Measurements from ENCODE around the gene LYRM9. TPM values are rescaled to one million over a fixed set of nuclear protein-coding genes. Genes with fewer than 3 reads are reported as not detected.
A peak's percentile ranks its signal among the peaks of the same experiment; 100 is the strongest.

The LYRM9 gene
- total and polyA plus RNA-seq, 2 of the 8 experiments (the other 6 are each of a cell fraction or from before 2014, with no cell fraction given), result 4.3 to 5.2 TPM

DNA sequence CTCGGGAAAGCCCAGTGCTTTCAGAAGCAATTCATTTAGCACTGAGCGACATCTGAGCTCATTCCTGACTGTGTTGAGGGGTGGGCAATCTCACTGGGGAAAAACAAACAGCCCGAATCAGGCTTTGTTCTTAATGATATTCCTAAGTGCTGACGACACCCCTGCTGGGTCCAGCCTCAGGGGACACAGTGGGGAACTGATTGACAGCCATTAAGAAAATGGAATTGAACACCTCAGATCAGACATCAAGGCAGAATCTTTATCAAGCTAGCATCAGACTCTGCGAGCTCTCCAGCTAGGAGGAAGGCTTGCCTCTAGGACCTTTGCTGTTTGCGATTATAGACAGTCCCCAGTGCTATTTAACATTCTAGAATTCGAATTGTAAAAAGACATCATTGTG is 22.5 kb upstream of the LYRM9 start:
- no peak overlapping the region for H4K5ac ChIP-seq (ENCODE audit: insufficient read length, low read depth, low read length)
- 0 out of 2 replicates have a peak, but pooled peaks have one; percentile 36 for TF ChIP-seq TCF12 (IDR thresholded peaks at IDR 0.05; ENCODE audit: low read depth, low read length)
- TF ChIP-seq, protein P1, sequence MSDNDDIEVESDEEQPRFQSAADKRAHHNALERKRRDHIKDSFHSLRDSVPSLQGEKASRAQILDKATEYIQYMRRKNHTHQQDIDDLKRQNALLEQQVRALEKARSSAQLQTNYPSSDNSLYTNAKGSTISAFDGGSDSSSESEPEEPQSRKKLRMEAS (IDR thresholded peaks at IDR 0.05), result no peak
- TF ChIP-seq, protein P2, sequence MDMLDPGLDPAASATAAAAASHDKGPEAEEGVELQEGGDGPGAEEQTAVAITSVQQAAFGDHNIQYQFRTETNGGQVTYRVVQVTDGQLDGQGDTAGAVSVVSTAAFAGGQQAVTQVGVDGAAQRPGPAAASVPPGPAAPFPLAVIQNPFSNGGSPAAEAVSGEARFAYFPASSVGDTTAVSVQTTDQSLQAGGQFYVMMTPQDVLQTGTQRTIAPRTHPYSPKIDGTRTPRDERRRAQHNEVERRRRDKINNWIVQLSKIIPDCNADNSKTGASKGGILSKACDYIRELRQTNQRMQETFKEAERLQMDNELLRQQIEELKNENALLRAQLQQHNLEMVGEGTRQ (IDR thresholded peaks at IDR 0.05; ENCODE audit: low read length), result no peak
- TF ChIP-seq HDAC2 (IDR thresholded peaks at IDR 0.05; ENCODE audit: borderline replicate concordance in 1 of 2, low read depth in 2 of 2, low read length in 2 of 2), result peak in 1 of 2 experiments; percentile 76; a peak in 1 of 4 replicates
- TF ChIP-seq SP1 (IDR thresholded peaks at IDR 0.05; ENCODE audit: low read depth, low read length), result 0 out of 2 replicates have a peak, but pooled peaks have one; percentile 47
- no peak for TF ChIP-seq POU5F1 (IDR thresholded peaks at IDR 0.05; ENCODE audit: low read depth, low read length)
- peak; percentile 99 for TF ChIP-seq NANOG (IDR thresholded peaks at IDR 0.05; ENCODE audit: insufficient read depth, low read depth, low read length, poor library complexity, severe bottlenecking)
- peak in 1 of 2 experiments; percentile 54 for TF ChIP-seq BCL11A (IDR thresholded peaks at IDR 0.05; ENCODE audit: low read depth in 2 of 2, low read length in 2 of 2)
- no peak overlapping the region for H3K18ac ChIP-seq (ENCODE audit: extremely low read depth, low read length)
- no peaks in the 10 kb centered on the region for H3K36me3 ChIP-seq (ENCODE audit: control insufficient read depth in 2 of 4, insufficient read depth in 4 of 4, low read length in 3 of 4)
- no peak overlapping the region for H2AK5ac ChIP-seq (ENCODE audit: low read depth, low read length)
- peaks cover 1 to 12% (median 8%) of the 10 kb centered on the region in 4 experiments; a peak in 3 of 7 replicates for H3K4me1 ChIP-seq (replicated peaks in 1 of 4; ENCODE audit: control insufficient read depth in 3 of 4, insufficient read depth in 4 of 4, low read length in 3 of 4)
- no peak overlapping the region for H2BK12ac ChIP-seq (ENCODE audit: low read depth, low read length)
- H3K9me3 ChIP-seq (ENCODE audit: insufficient read depth in 2 of 2, low read depth in 1 of 2, low read length in 1 of 2), result no peaks in the 10 kb centered on the region
- no peak overlapping the region for H3K23ac ChIP-seq (ENCODE audit: insufficient read length)
- no peak overlapping the region for H3K9ac ChIP-seq (replicated peaks in 1 of 4; ENCODE audit: extremely low read depth in 1 of 4, low read depth in 3 of 4, low read length in 3 of 4)
- H3K79me2 ChIP-seq (ENCODE audit: control insufficient read depth in 1 of 2, insufficient read depth in 2 of 2, low read length in 2 of 2), result no peaks in the 10 kb centered on the region
- 18% methylated on average over 7 of the region's 7 CpGs; no CpG with 5 or more reads in 1 of the 2 experiments for WGBS, 2 experiments (ENCODE audit: extremely low coverage in 1 of 2, insufficient coverage in 1 of 2, insufficient read length in 1 of 2, insufficient replicate concordance in 2 of 2, low coverage in 1 of 2, low lambda C conversion rate in 2 of 2, missing lambda C conversion rate in 1 of 2)
- no peak overlapping the region for H4K91ac ChIP-seq (replicated peaks; ENCODE audit: insufficient read length, low read length)
- no peaks in the 10 kb centered on the region for H3K79me1 ChIP-seq (ENCODE audit: low read depth, low read length)
- H2BK5ac ChIP-seq (ENCODE audit: low read depth, low read length), result no peak overlapping the region
- H2AFZ ChIP-seq (ENCODE audit: low read length), result no peak overlapping the region
- no peak overlapping the region for H3K4me3 ChIP-seq (ENCODE audit: extremely low read depth in 1 of 4, insufficient read depth in 2 of 4, low read depth in 3 of 4, low read length in 4 of 4)
- no peak overlapping the region for H3K4ac ChIP-seq (replicated peaks; ENCODE audit: insufficient read length, low read depth, low read length)
- DNase-seq (ENCODE audit: low read depth in 1 of 2, low spot score in 2 of 2) (peak; percentile 53 to 60), FAIRE-seq (peak; percentile 68)
- H3K4me2 ChIP-seq (ENCODE audit: insufficient read depth in 1 of 2, low read depth in 2 of 2, low read length in 2 of 2), result peak overlapping the region; percentile 40 to 58
- H2BK20ac ChIP-seq (ENCODE audit: low read length), result no peak overlapping the region
- H3K14ac ChIP-seq (ENCODE audit: insufficient read length), result no peak overlapping the region
- CTCF ChIA-PET (ENCODE audit: partially characterized antibody), result interaction anchor here (0.8 to 3.1 kb wide), 5 partner anchors 22 to 190 kb away, joined by 3 to 11 read pairs (median 3); partner anchors contain the start of gene LYRM9
- H2BK15ac ChIP-seq (ENCODE audit: low read length), result no peak overlapping the region
- H2BK120ac ChIP-seq (replicated peaks; ENCODE audit: low read depth, low read length), result no peak overlapping the region
- H4K8ac ChIP-seq (ENCODE audit: extremely low read depth, insufficient read depth, low read length), result no peak overlapping the region
- POLR2A ChIA-PET (ENCODE audit: partially characterized antibody), result interaction anchor here (0.5 kb wide), 1 partner anchor 25 kb away, joined by 3 read pairs; no protein-coding TSS in a partner anchor
- H3K27ac ChIP-seq (ENCODE audit: low read depth, low read length), result no peak overlapping the region
- H3K56ac ChIP-seq (replicated peaks; ENCODE audit: insufficient read length, low read depth, low read length), result no peak overlapping the region
- peaks cover 2 to 3% of the 10 kb centered on the region in 2 experiments for H4K20me1 ChIP-seq (replicated peaks in 1 of 2; ENCODE audit: control insufficient read depth in 1 of 2, insufficient read depth in 2 of 2, low read length in 2 of 2)
- peaks cover 34 to 68% (median 61%) of the 10 kb centered on the region in 4 experiments for H3K27me3 ChIP-seq (replicated peaks in 1 of 4; ENCODE audit: control insufficient read depth in 3 of 4, extremely low read depth in 1 of 4, insufficient read depth in 3 of 4, low read length in 3 of 4)
- no peaks in the 10 kb centered on the region; the same call in 1 of the 2 replicates for H3K23me2 ChIP-seq (ENCODE audit: low read depth, low read length)

All from H1 (cell line).